WTC11 (cell line): Measurements from ENCODE around the gene HIPK3. TPM values are rescaled to one million over a fixed set of nuclear protein-coding genes. Genes with fewer than 3 reads are reported as not detected.
A peak's percentile ranks its signal among the peaks of the same experiment; 100 is the strongest.

Experiments
- ATAC-seq: fragments of 200-7000 bp; cut with Tn5 transposase; 2 replicates; pipeline ENCODE4 v1.10.0; 2021; ENCODE audit warnings: mild to moderate bottlenecking, moderate library complexity
- CTCF ChIA-PET: fragments of 300-600 bp; sonication (Branson Sonifier 250); formaldehyde crosslinking; loops from one replicate; lab custom pipeline; 2021; ENCODE audit warnings: antibody characterized with exemption; lab: Charles Lee
- POLR2A ChIA-PET: fragments of 350-600 bp; sonication (Branson Sonifier 250); formaldehyde crosslinking; loops from one replicate; lab custom pipeline; 2021; ENCODE audit warnings: antibody characterized with exemption; lab: Charles Lee
- DNase-seq: peaks from one replicate; pipeline ENCODE4 v3.0.0; 2021; ENCODE audit warnings: low spot score
- H3K27ac Mint-ChIP-seq: 2 replicates; pipeline ENCODE4 v1.8.0; 2021; ENCODE audit warnings: mixed read lengths
- H3K27me3 Mint-ChIP-seq: 2 replicates; pipeline ENCODE4 v1.8.0; 2021; ENCODE audit warnings: low read depth, mild to moderate bottlenecking, moderate library complexity, mixed read lengths
- H3K36me3 Mint-ChIP-seq: 2 replicates; pipeline ENCODE4 v1.8.0; 2021; ENCODE audit warnings: mixed read lengths
- H3K4me1 Mint-ChIP-seq: 2 replicates; pipeline ENCODE4 v1.8.0; 2022; ENCODE audit warnings: mixed read lengths
- H3K4me3 Mint-ChIP-seq: 2 replicates; pipeline ENCODE4 v1.8.0; 2021; ENCODE audit warnings: mild to moderate bottlenecking, moderate library complexity, mixed read lengths
- H3K9me3 Mint-ChIP-seq: 2 replicates; pipeline ENCODE4 v1.8.0; 2021; ENCODE audit warnings: mixed read lengths
- E2F1 ChIP-seq: sonication (generic); formaldehyde crosslinking; IDR thresholded peaks from 2 replicates; pipeline ENCODE4 v1.8.0; 2022; ENCODE audit warnings: mild to moderate bottlenecking, missing genetic modification reagents
- ELF4 ChIP-seq: sonication (generic); formaldehyde crosslinking; IDR thresholded peaks from 2 replicates; pipeline ENCODE4 v1.8.1; 2022; ENCODE audit warnings: low read depth, mild to moderate bottlenecking, moderate library complexity, missing genetic modification reagents
- ESRRA ChIP-seq: sonication (generic); formaldehyde crosslinking; IDR thresholded peaks from 2 replicates; pipeline ENCODE4 v1.8.1; 2022; ENCODE audit warnings: mild to moderate bottlenecking, missing genetic modification reagents, borderline replicate concordance
- IRF1 ChIP-seq: sonication (generic); formaldehyde crosslinking; IDR thresholded peaks from 2 replicates; pipeline ENCODE4 v1.8.0; 2023; ENCODE audit warnings: missing genetic modification reagents
- JUN ChIP-seq: sonication (generic); formaldehyde crosslinking; IDR thresholded peaks from 2 replicates; pipeline ENCODE4 v1.8.0; 2023; ENCODE audit warnings: mild to moderate bottlenecking, missing genetic modification reagents
- MYBL2 ChIP-seq: sonication (generic); formaldehyde crosslinking; IDR thresholded peaks from 2 replicates; pipeline ENCODE4 v1.8.1; 2023; ENCODE audit warnings: mild to moderate bottlenecking, moderate library complexity, missing genetic modification reagents
- NR1H2 ChIP-seq: sonication (generic); formaldehyde crosslinking; IDR thresholded peaks from 2 replicates; pipeline ENCODE4 v1.9.0; 2021; ENCODE audit warnings: mild to moderate bottlenecking, moderate library complexity, missing genetic modification reagents
- OVOL2 ChIP-seq: fragments of 250-450 bp; sonication (Bioruptor Pico); IDR thresholded peaks from 2 replicates; pipeline ENCODE4 v1.9.0; 2021; ENCODE audit warnings: mild to moderate bottlenecking, borderline replicate concordance
- PREB ChIP-seq: sonication (generic); formaldehyde crosslinking; IDR thresholded peaks from 2 replicates; pipeline ENCODE4 v1.8.1; 2022; ENCODE audit warnings: mild to moderate bottlenecking, missing genetic modification reagents, moderate library complexity, borderline replicate concordance
- SMAD4 ChIP-seq: sonication (generic); formaldehyde crosslinking; IDR thresholded peaks from 2 replicates; pipeline ENCODE4 v1.8.0; 2022; ENCODE audit warnings: mild to moderate bottlenecking, missing genetic modification reagents
- SP1 ChIP-seq: sonication (generic); formaldehyde crosslinking; conservative IDR thresholded peaks from 2 replicates; pipeline ENCODE4 v1.8.1; 2022; ENCODE audit warnings: missing genetic modification reagents
- STAT6 ChIP-seq: sonication (generic); formaldehyde crosslinking; conservative IDR thresholded peaks from 2 replicates; pipeline ENCODE4 v1.8.1; 2023; ENCODE audit warnings: mild to moderate bottlenecking, low read depth, missing genetic modification reagents, moderate library complexity
- TEAD1 ChIP-seq: sonication (generic); formaldehyde crosslinking; IDR thresholded peaks from 2 replicates; pipeline ENCODE4 v1.8.0; 2022; ENCODE audit warnings: mild to moderate bottlenecking, missing genetic modification reagents
- USF1 ChIP-seq: sonication (generic); formaldehyde crosslinking; IDR thresholded peaks from 2 replicates; pipeline ENCODE4 v1.8.0; 2022; ENCODE audit warnings: mild to moderate bottlenecking, missing genetic modification reagents
- ZBTB21 ChIP-seq: sonication (generic); formaldehyde crosslinking; IDR thresholded peaks from 2 replicates; pipeline ENCODE4 v1.8.1; 2023; ENCODE audit warnings: mild to moderate bottlenecking, missing genetic modification reagents, borderline replicate concordance
- ZMAT4 ChIP-seq: fragments of 250-450 bp; sonication (Bioruptor Pico); IDR thresholded peaks from 2 replicates; pipeline ENCODE4 v1.9.0; 2021; ENCODE audit warnings: mild to moderate bottlenecking
- ZNF138 ChIP-seq: sonication (generic); formaldehyde crosslinking; conservative IDR thresholded peaks from 2 replicates; pipeline ENCODE4 v1.8.1; 2022; ENCODE audit warnings: mild to moderate bottlenecking, moderate library complexity, missing genetic modification reagents
- ZNF317 ChIP-seq: sonication (generic); formaldehyde crosslinking; IDR thresholded peaks from 2 replicates; pipeline ENCODE4 v1.8.1; 2023; ENCODE audit warnings: low read depth, mild to moderate bottlenecking, moderate library complexity, missing genetic modification reagents, borderline replicate concordance
- ZNF396 ChIP-seq: fragments of 250-450 bp; sonication (Bioruptor Pico); IDR thresholded peaks from 2 replicates; pipeline ENCODE4 v1.8.0; 2021; ENCODE audit warnings: mild to moderate bottlenecking, moderate library complexity, borderline replicate concordance
- ZNF416 ChIP-seq: fragments of 250-450 bp; sonication (Bioruptor Pico); IDR thresholded peaks from 2 replicates; pipeline ENCODE4 v1.9.0; 2021; ENCODE audit warnings: mild to moderate bottlenecking, inconsistent platforms
- ZNF425 ChIP-seq: fragments of 250-450 bp; sonication (Bioruptor Pico); conservative IDR thresholded peaks from 2 replicates; pipeline ENCODE4 v1.9.0; 2021; ENCODE audit warnings: mild to moderate bottlenecking
- total RNA-seq: library from RNA; stranded (reverse); gene quantifications from 3 replicates; pipeline ENCODE4 v1.2.3, GENCODE V29; 2021

The HIPK3 gene
- total RNA-seq, 1 experiment from 2014 or later = 24.1 TPM

GRCh38 chr11:33396361-33396760 lies 139.2 kb downstream of the HIPK3 start (continued):
- TF ChIP-seq ZNF425 (CRISPR knock-in tag) = no peak

GRCh38 chr11:33399421-33399820 lies 142.2 kb downstream of the HIPK3 start:
- CTCF ChIA-PET = interaction anchor here (0.5 kb wide), 1 partner anchor 9 kb away, joined by 5 read pairs; no protein-coding TSS in a partner anchor
- POLR2A ChIA-PET = no interaction called here
- Mint-ChIP-seq H3K27me3 (no peaks in the 10 kb centered on the region), H3K4me3 (no peak overlapping the region), H3K36me3 (no peaks in the 10 kb centered on the region), H3K27ac (no peak overlapping the region), H3K4me1 (no peaks in the 10 kb centered on the region)
- TF ChIP-seq ZBTB21 (CRISPR knock-in tag) = no peak
- TF ChIP-seq ELF4 = no peak
- TF ChIP-seq ZMAT4 (CRISPR knock-in tag) = no peak
- TF ChIP-seq USF1 (CRISPR knock-in tag) = no peak
- TF ChIP-seq OVOL2 (CRISPR knock-in tag) = no peak
- TF ChIP-seq STAT6 (CRISPR knock-in tag) = no peak
- no peak for TF ChIP-seq MYBL2
- TF ChIP-seq ZNF416 (CRISPR knock-in tag) = no peak
- TF ChIP-seq NR1H2 (CRISPR knock-in tag) = no peak
- no peak for TF ChIP-seq SP1
- TF ChIP-seq ZNF138 (CRISPR knock-in tag) = no peak
- TF ChIP-seq TEAD1 (CRISPR knock-in tag) = no peak
- TF ChIP-seq, all 79 proteins: peak for 0
- no peak for DNase-seq
- ATAC-seq = no peak
- no peaks in the 10 kb centered on the region for H3K9me3 Mint-ChIP-seq

GRCh38 chr11:33402066-33402465 lies 144.9 kb downstream of the HIPK3 start:
- ATAC-seq (peak; percentile 47; the same call in 1 of the 2 replicates), DNase-seq (no peak)
- H3K27ac Mint-ChIP-seq = no peak overlapping the region
- no peak overlapping the region for H3K4me3 Mint-ChIP-seq
- no peaks in the 10 kb centered on the region for H3K36me3 Mint-ChIP-seq
- H3K4me1 Mint-ChIP-seq = no peaks in the 10 kb centered on the region
- no peaks in the 10 kb centered on the region for H3K27me3 Mint-ChIP-seq
- ChIA-PET CTCF (no interaction called here), POLR2A (no interaction called here)
- H3K9me3 Mint-ChIP-seq = no peaks in the 10 kb centered on the region
- TF ChIP-seq IRF1 (no peak), ESRRA (no peak), ZNF396 (CRISPR knock-in tag) (no peak), ZNF416 (CRISPR knock-in tag) (no peak), SMAD4 (CRISPR knock-in tag) (no peak), E2F1 (CRISPR knock-in tag) (no peak), JUN (no peak), ZNF317 (CRISPR knock-in tag) (no peak), PREB (no peak)
